ENCODE measurements around the gene GLIS1. TPM values are rescaled to one million over a fixed set of nuclear protein-coding genes. Genes with fewer than 3 reads are reported as not detected.

GLIS1 gene
- total and polyA plus RNA-seq, 2 donors (not counting 3 experiments of a cell fraction or from before 2014, with no cell fraction given), result not detected

- Histone ChIP-seq H2AFZ (ENCODE audit: low read depth, low read length) (no peak overlapping the region), H4K20me1 (replicated peaks; ENCODE audit: control insufficient read depth, extremely low read depth, insufficient read depth, low read length) (no peaks in the 10 kb centered on the region), H3K79me2 (ENCODE audit: control insufficient read depth, insufficient read depth, low read length) (no peaks in the 10 kb centered on the region), H3K4me1 (ENCODE audit: control insufficient read depth, extremely low read depth, insufficient read depth, low read length) (no peaks in the 10 kb centered on the region), H3K9me3 (replicated peaks; ENCODE audit: control insufficient read depth, insufficient read depth, low read length) (no peaks in the 10 kb centered on the region), H3K9ac (replicated peaks; ENCODE audit: extremely low read depth, insufficient read depth, low read length) (no peak overlapping the region), H3K4me3 (replicated peaks in 1 of 3; ENCODE audit: insufficient read depth in 1 of 3, low read depth in 1 of 3, low read length in 3 of 3) (no peak overlapping the region), H3K9me1 (replicated peaks; ENCODE audit: control insufficient read depth, extremely low read depth, insufficient read depth, low read length) (no peaks in the 10 kb centered on the region), H3K4me2 (ENCODE audit: insufficient read depth, low read length) (no peak overlapping the region), H3K27ac (ENCODE audit: insufficient read depth, low read depth, low read length) (no peak overlapping the region), H3K36me3 (ENCODE audit: control insufficient read depth in 2 of 2, extremely low read depth in 1 of 2, insufficient read depth in 2 of 2, low read length in 2 of 2) (no peaks in the 10 kb centered on the region), H3K27me3 (ENCODE audit: control insufficient read depth in 2 of 2, insufficient read depth in 2 of 2, low read length in 2 of 2) (peaks cover 5 to 8% of the 10 kb centered on the region in 2 experiments)
- BruUV-seq (replicated peaks), result no TSS peak
- DNase-seq (ENCODE audit: low read depth, low spot score) (no peak), FAIRE-seq (no peak)
- intact Hi-C loops (cut with micrococcal nuclease) (loop anchor here (2.0 kb wide), 1 partner anchor 205 kb away; no protein-coding TSS in a partner anchor), dilution Hi-C loops (cut with MboI; ENCODE audit: extremely low pct_ligation_motif_present, low sequenced_read_pairs) (no loop called here)
- no peak for TF ChIP-seq CTCF (IDR thresholded peaks at IDR 0.05; ENCODE audit: extremely low read depth in 1 of 2, insufficient read depth in 1 of 2, low read depth in 1 of 2, low read length in 2 of 2)
- no peak for TF ChIP-seq FOS (IDR thresholded peaks at IDR 0.05; ENCODE audit: borderline replicate concordance, insufficient read depth, low read length)
- no peak for TF ChIP-seq EZH2 (IDR thresholded peaks at IDR 0.05; ENCODE audit: borderline replicate concordance, low read depth, low read length, severe bottlenecking)
- TF ChIP-seq MYC (IDR thresholded peaks at IDR 0.05; ENCODE audit: low read depth, low read length), result no peak
- no peak for TF ChIP-seq POLR2A (IDR thresholded peaks at IDR 0.05; ENCODE audit: low read depth, low read length)
- no peak for TF ChIP-seq JUN (IDR thresholded peaks at IDR 0.05; ENCODE audit: borderline replicate concordance, insufficient read depth, insufficient read length, low read depth)
- ChIA-PET POLR2A (no interaction called here), CTCF (interaction anchor here (1.0 to 4.3 kb wide), 3 partner anchors 11 to 1326 kb away, joined by 3 to 26 read pairs (median 3); no protein-coding TSS in a partner anchor)
These were observed 255.3 kb downstream of the GLIS1 start for GRCh38 chr1:53483656-53484055.

GRCh38 chr1:53483170-53483569, 255.8 kb downstream of the GLIS1 start:
- no peaks in the 10 kb centered on the region for H3K9me1 ChIP-seq (replicated peaks; ENCODE audit: control insufficient read depth, extremely low read depth, insufficient read depth, low read length)
- no peaks in the 10 kb centered on the region for H3K79me2 ChIP-seq (ENCODE audit: control insufficient read depth, insufficient read depth, low read length)
- no peak overlapping the region for H3K4me2 ChIP-seq (ENCODE audit: insufficient read depth, low read length)
- no peak for FAIRE-seq
- no peak overlapping the region for H3K4me3 ChIP-seq (replicated peaks in 1 of 3; ENCODE audit: insufficient read depth in 1 of 3, low read depth in 1 of 3, low read length in 3 of 3)
- dilution Hi-C loops (cut with MboI; ENCODE audit: extremely low pct_ligation_motif_present, low sequenced_read_pairs) (no loop called here), intact Hi-C loops (cut with micrococcal nuclease) (no loop called here)
- TF ChIP-seq MAX (IDR thresholded peaks at IDR 0.05; ENCODE audit: insufficient read depth, insufficient read length), result no peak
- TF ChIP-seq FOS (IDR thresholded peaks at IDR 0.05; ENCODE audit: borderline replicate concordance, insufficient read depth, low read length), result no peak
- TF ChIP-seq JUN (IDR thresholded peaks at IDR 0.05; ENCODE audit: borderline replicate concordance, insufficient read depth, insufficient read length, low read depth), result no peak
- TF ChIP-seq GATA2 (IDR thresholded peaks at IDR 0.05; ENCODE audit: insufficient read depth, insufficient read length, low read depth, low read length), result no peak
- TF ChIP-seq MYC (IDR thresholded peaks at IDR 0.05; ENCODE audit: low read depth, low read length), result no peak
- TF ChIP-seq CTCF (IDR thresholded peaks at IDR 0.05; ENCODE audit: extremely low read depth in 1 of 2, insufficient read depth in 1 of 2, low read depth in 1 of 2, low read length in 2 of 2), result no peak
- no peak for TF ChIP-seq EZH2 (IDR thresholded peaks at IDR 0.05; ENCODE audit: borderline replicate concordance, low read depth, low read length, severe bottlenecking)
- TF ChIP-seq POLR2A (IDR thresholded peaks at IDR 0.05; ENCODE audit: low read depth, low read length), result no peak
- TF ChIP-seq POLR2AphosphoS5 (IDR thresholded peaks at IDR 0.05; ENCODE audit: insufficient read depth, low read depth, low read length), result no peak
- no peak overlapping the region for H2AFZ ChIP-seq (ENCODE audit: low read depth, low read length)
- H3K9me3 ChIP-seq (replicated peaks; ENCODE audit: control insufficient read depth, insufficient read depth, low read length), result no peaks in the 10 kb centered on the region
- H3K36me3 ChIP-seq (ENCODE audit: control insufficient read depth in 2 of 2, extremely low read depth in 1 of 2, insufficient read depth in 2 of 2, low read length in 2 of 2), result no peaks in the 10 kb centered on the region
- H3K4me1 ChIP-seq (ENCODE audit: control insufficient read depth, extremely low read depth, insufficient read depth, low read length), result no peaks in the 10 kb centered on the region
- H3K27ac ChIP-seq (ENCODE audit: insufficient read depth, low read depth, low read length), result no peak overlapping the region
- DNase-seq (ENCODE audit: low read depth, low spot score), result no peak
- ChIA-PET POLR2A (no interaction called here), CTCF (interaction anchor here (1.0 to 1.1 kb wide), 2 partner anchors 272 to 1327 kb away, joined by 3 read pairs; no protein-coding TSS in a partner anchor)
- peaks cover 5 to 8% of the 10 kb centered on the region in 2 experiments for H3K27me3 ChIP-seq (ENCODE audit: control insufficient read depth in 2 of 2, insufficient read depth in 2 of 2, low read length in 2 of 2)
- BruUV-seq (replicated peaks), result no TSS peak
- no peaks in the 10 kb centered on the region for H4K20me1 ChIP-seq (replicated peaks; ENCODE audit: control insufficient read depth, extremely low read depth, insufficient read depth, low read length)
- H3K9ac ChIP-seq (replicated peaks; ENCODE audit: extremely low read depth, insufficient read depth, low read length), result no peak overlapping the region
